GM19468 (cell line): ENCODE results near the gene IFT27.
"Not testable (repeated sequence)": the region's sequence is repeated elsewhere in the genome, so short reads cannot be mapped to it uniquely, and the experiment has no call there.

Experiments used
- ATAC-seq: cut with Tn5 transposase; IDR thresholded peaks from one replicate; pipeline ENCODE4 v1.9.1; 2021; ENCODE audit warnings: mild to moderate bottlenecking, moderate library complexity, moderate number of reproducible peaks; ENCODE audit not compliant: unreplicated experiment; ENCODE audit errors: extremely low read depth

The IFT27 gene

GRCh38 chr22:36746375-36746970 lies 29.4 kb downstream of the IFT27 start:
- ATAC-seq, result no peak

GRCh38 chr22:36745301-36745995 lies 30.5 kb downstream of the IFT27 start:
- no peak for ATAC-seq

GRCh38 chr22:36744791-36745190 lies 31.1 kb downstream of the IFT27 start:
- no peak for ATAC-seq

GRCh38 chr22:36744413-36744765 lies 31.5 kb downstream of the IFT27 start:
- ATAC-seq, result no peak

GRCh38 chr22:36743591-36744412 lies 32.1 kb downstream of the IFT27 start:
- ATAC-seq, result no peak

GRCh38 chr22:36743011-36743410 lies 32.9 kb downstream of the IFT27 start:
- no peak for ATAC-seq

- ATAC-seq, result no peak
Measured at GRCh38 chr22:36741968-36742367, 34.0 kb downstream of the IFT27 start.

- ATAC-seq, result no peak
Measured at GRCh38 chr22:36741204-36741793, 34.6 kb downstream of the IFT27 start.

- ATAC-seq, result no peak
Measured at GRCh38 chr22:36740716-36741115, 35.2 kb downstream of the IFT27 start.

GRCh38 chr22:36739185-36739584 lies 36.7 kb downstream of the IFT27 start:
- ATAC-seq, result no peak

- no peak for ATAC-seq
Measured at GRCh38 chr22:36738416-36739020, 37.4 kb downstream of the IFT27 start.

- no peak for ATAC-seq
Measured at GRCh38 chr22:36737776-36738175, 38.1 kb downstream of the IFT27 start.

- ATAC-seq, result no peak
Measured at GRCh38 chr22:36736701-36737320, 39.1 kb downstream of the IFT27 start.

- ATAC-seq, result no peak
Measured at GRCh38 chr22:36734171-36735058, 41.5 kb downstream of the IFT27 start.

GRCh38 chr22:36733271-36733670 lies 42.6 kb downstream of the IFT27 start:
- no peak for ATAC-seq

- no peak for ATAC-seq
Measured at GRCh38 chr22:36732609-36733008, 43.3 kb downstream of the IFT27 start.

- ATAC-seq, result no peak
Measured at GRCh38 chr22:36731916-36732315, 44.0 kb downstream of the IFT27 start.

- not testable (repeated sequence) for ATAC-seq
Measured at GRCh38 chr22:36731321-36731720, 44.6 kb downstream of the IFT27 start.

- ATAC-seq, result no peak
Measured at GRCh38 chr22:36730176-36730858, 45.6 kb downstream of the IFT27 start.
